ENCODE measurements around the gene TUBGCP5. TPM values are rescaled to one million over a fixed set of nuclear protein-coding genes. Genes with fewer than 3 reads are reported as not detected.

TUBGCP5 gene
- total and polyA plus RNA-seq, 2 donors (not counting 1 experiment from before 2014, with no cell fraction given) = 11.0 to 23.1 TPM

- H4K20me1 ChIP-seq (ENCODE audit: control insufficient read depth, insufficient read depth, low read length, poor library complexity, severe bottlenecking) = no peaks in the 10 kb centered on the region
- H3K36me3 ChIP-seq (replicated peaks in 1 of 2; ENCODE audit: control extremely low read depth in 1 of 2, control insufficient read depth in 1 of 2, extremely low read depth in 1 of 2, insufficient read depth in 2 of 2, low read length in 1 of 2) = no peaks in the 10 kb centered on the region
- peaks cover 0 to 34% (median 0%) of the 10 kb centered on the region in 3 donors for H3K9me3 ChIP-seq (ENCODE audit: control extremely low read depth in 1 of 3, control insufficient read depth in 2 of 3, insufficient read depth in 1 of 3, low read length in 2 of 3)
- TF ChIP-seq, protein P1, sequence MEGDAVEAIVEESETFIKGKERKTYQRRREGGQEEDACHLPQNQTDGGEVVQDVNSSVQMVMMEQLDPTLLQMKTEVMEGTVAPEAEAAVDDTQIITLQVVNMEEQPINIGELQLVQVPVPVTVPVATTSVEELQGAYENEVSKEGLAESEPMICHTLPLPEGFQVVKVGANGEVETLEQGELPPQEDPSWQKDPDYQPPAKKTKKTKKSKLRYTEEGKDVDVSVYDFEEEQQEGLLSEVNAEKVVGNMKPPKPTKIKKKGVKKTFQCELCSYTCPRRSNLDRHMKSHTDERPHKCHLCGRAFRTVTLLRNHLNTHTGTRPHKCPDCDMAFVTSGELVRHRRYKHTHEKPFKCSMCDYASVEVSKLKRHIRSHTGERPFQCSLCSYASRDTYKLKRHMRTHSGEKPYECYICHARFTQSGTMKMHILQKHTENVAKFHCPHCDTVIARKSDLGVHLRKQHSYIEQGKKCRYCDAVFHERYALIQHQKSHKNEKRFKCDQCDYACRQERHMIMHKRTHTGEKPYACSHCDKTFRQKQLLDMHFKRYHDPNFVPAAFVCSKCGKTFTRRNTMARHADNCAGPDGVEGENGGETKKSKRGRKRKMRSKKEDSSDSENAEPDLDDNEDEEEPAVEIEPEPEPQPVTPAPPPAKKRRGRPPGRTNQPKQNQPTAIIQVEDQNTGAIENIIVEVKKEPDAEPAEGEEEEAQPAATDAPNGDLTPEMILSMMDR (IDR thresholded peaks at IDR 0.05) = no peak
- TF ChIP-seq EZH2 (IDR thresholded peaks at IDR 0.05; ENCODE audit: borderline replicate concordance, insufficient read depth, low read depth, low read length, poor library complexity, severe bottlenecking) = no peak
- Mint-ChIP-seq H3K27me3 (peaks cover 5% of the 10 kb centered on the region), H3K27ac (no peak overlapping the region), H3K4me3 (no peak overlapping the region), H3K4me1 (no peaks in the 10 kb centered on the region), H3K9me3 (ENCODE audit: insufficient read depth) (peaks cover 6% of the 10 kb centered on the region)
- no peak overlapping the region for H3K4me3 ChIP-seq (ENCODE audit: control extremely low read depth in 1 of 5, extremely low read depth in 1 of 5, insufficient read depth in 1 of 5, low read depth in 2 of 5, low read length in 4 of 5)
- 97% methylated on average over 11 of the region's 15 CpGs for WGBS (ENCODE audit: insufficient coverage)
- no peak overlapping the region for H3K4me2 ChIP-seq (replicated peaks; ENCODE audit: low read depth, low read length, poor library complexity, severe bottlenecking)
- no peak overlapping the region for H2AFZ ChIP-seq (ENCODE audit: insufficient read depth, low read depth, low read length, poor library complexity, severe bottlenecking)
- no peak overlapping the region for H3K9ac ChIP-seq (ENCODE audit: low read length)
- CTCF ChIA-PET = interaction anchor here (0.5 to 0.7 kb wide), 2 partner anchors 11 to 92 kb away, joined by 3 read pairs; no protein-coding TSS in a partner anchor
- no peak overlapping the region for H3K27ac ChIP-seq (ENCODE audit: low read length in 2 of 2)
- H3K79me2 ChIP-seq (ENCODE audit: control insufficient read depth, insufficient read depth, low read length) = no peaks in the 10 kb centered on the region
- DNase-seq (no peak), ATAC-seq (ENCODE audit: low read depth) (no peak)
- intact Hi-C loops (cut with micrococcal nuclease) = no loop called here
- no peaks in the 10 kb centered on the region for H3K4me1 ChIP-seq (ENCODE audit: control insufficient read depth in 2 of 2, insufficient read depth in 2 of 2, low read length in 2 of 2)
- H3K27me3 ChIP-seq (replicated peaks in 1 of 4; ENCODE audit: control extremely low read depth in 1 of 4, control insufficient read depth in 3 of 4, insufficient read depth in 4 of 4, low read length in 3 of 4) = peaks cover 0 to 3% (median 0%) of the 10 kb centered on the region in 4 experiments
- POLR2A ChIA-PET = no interaction called here
Measured at GRCh38 chr15:23067416-23067815, 28.0 kb upstream of the TUBGCP5 start.

GRCh38 chr15:23065836-23066235, 26.5 kb upstream of the TUBGCP5 start:
- peaks cover 0 to 38% (median 0%) of the 10 kb centered on the region in 3 donors for H3K9me3 ChIP-seq (ENCODE audit: control extremely low read depth in 1 of 3, control insufficient read depth in 2 of 3, insufficient read depth in 1 of 3, low read length in 2 of 3)
- H3K9me3 Mint-ChIP-seq (ENCODE audit: insufficient read depth) = peaks cover 7% of the 10 kb centered on the region

More at GRCh38 chr15:23065836-23066235, 26.5 kb upstream of the TUBGCP5 start:
- no peak overlapping the region for H3K4me3 ChIP-seq (ENCODE audit: control extremely low read depth in 1 of 5, extremely low read depth in 1 of 5, insufficient read depth in 1 of 5, low read depth in 2 of 5, low read length in 4 of 5)
- Mint-ChIP-seq H3K27me3 (no peaks in the 10 kb centered on the region), H3K4me3 (no peak overlapping the region), H3K4me1 (no peaks in the 10 kb centered on the region), H3K27ac (no peak overlapping the region)
- H3K4me2 ChIP-seq (replicated peaks; ENCODE audit: low read depth, low read length, poor library complexity, severe bottlenecking) = no peak overlapping the region
- H3K27me3 ChIP-seq (replicated peaks in 1 of 4; ENCODE audit: control extremely low read depth in 1 of 4, control insufficient read depth in 3 of 4, insufficient read depth in 4 of 4, low read length in 3 of 4) = peaks cover 0 to 3% (median 0%) of the 10 kb centered on the region in 4 experiments
- no peak overlapping the region for H2AFZ ChIP-seq (ENCODE audit: insufficient read depth, low read depth, low read length, poor library complexity, severe bottlenecking)
- no peaks in the 10 kb centered on the region for H3K79me2 ChIP-seq (ENCODE audit: control insufficient read depth, insufficient read depth, low read length)
- no peaks in the 10 kb centered on the region for H4K20me1 ChIP-seq (ENCODE audit: control insufficient read depth, insufficient read depth, low read length, poor library complexity, severe bottlenecking)
- POLR2A ChIA-PET = no interaction called here
- no peak for TF ChIP-seq EZH2 (IDR thresholded peaks at IDR 0.05; ENCODE audit: borderline replicate concordance, insufficient read depth, low read depth, low read length, poor library complexity, severe bottlenecking)
- H3K36me3 ChIP-seq (replicated peaks in 1 of 2; ENCODE audit: control extremely low read depth in 1 of 2, control insufficient read depth in 1 of 2, extremely low read depth in 1 of 2, insufficient read depth in 2 of 2, low read length in 1 of 2) = no peaks in the 10 kb centered on the region
- no peak overlapping the region for H3K27ac ChIP-seq (ENCODE audit: low read length in 2 of 2)
- CTCF ChIA-PET = no interaction called here
- WGBS (ENCODE audit: insufficient coverage) = 97% methylated on average over 23 of the region's 23 CpGs
- H3K4me1 ChIP-seq (ENCODE audit: control insufficient read depth in 2 of 2, insufficient read depth in 2 of 2, low read length in 2 of 2) = no peaks in the 10 kb centered on the region
- DNase-seq (no peak), ATAC-seq (ENCODE audit: low read depth) (no peak)
- no peak overlapping the region for H3K9ac ChIP-seq (ENCODE audit: low read length)
- intact Hi-C loops (cut with micrococcal nuclease) = no loop called here

Data from B cell (primary cell).